Endothelial cell of umbilical vein (primary cell): ENCODE results near the gene FUT2.

Experiments
- CTCF ChIP-seq, 2 donors: IDR thresholded peaks; 1 replicate in 1 of 2; 2 replicates in 1 of 2; pipeline ENCODE4 v1.5.1; 2011; ENCODE audit warnings: low read length in 2 of 2, mild to moderate bottlenecking in 2 of 2, moderate library complexity in 2 of 2, control low read depth in 1 of 2, inconsistent platforms in 1 of 2, low read depth in 1 of 2; ENCODE audit not compliant: insufficient read depth in 1 of 2; ENCODE audit errors: extremely low read depth in 1 of 2
- GATA2 ChIP-seq: IDR thresholded peaks from 2 replicates; pipeline ENCODE4 v1.7.0; 2011; ENCODE audit warnings: low read depth, mild to moderate bottlenecking, moderate library complexity, mixed read lengths, low read length; ENCODE audit not compliant: insufficient read length, insufficient read depth
- MYC ChIP-seq: IDR thresholded peaks from one replicate; pipeline ENCODE4 v1.6.1; 2011; ENCODE audit warnings: mild to moderate bottlenecking, low read depth, low read length
- POLR2AphosphoS5 ChIP-seq: IDR thresholded peaks from 2 replicates; pipeline ENCODE4 v1.6.1; 2012; ENCODE audit warnings: low read depth, mild to moderate bottlenecking, control low read depth, low read length, moderate library complexity; ENCODE audit not compliant: insufficient read depth

- TF ChIP-seq CTCF (IDR thresholded peaks at IDR 0.05; ENCODE audit: extremely low read depth in 1 of 2, insufficient read depth in 1 of 2, low read depth in 1 of 2, low read length in 2 of 2) = no peak
- no peak for TF ChIP-seq POLR2AphosphoS5
- TF ChIP-seq GATA2 = no peak
- TF ChIP-seq MYC = no peak
These were observed 33.3 kb downstream of the FUT2 start for GRCh38 chr19:48728911-48729664.
